SK-N-SH (cell line): ENCODE data around the gene TFDP2.

Experiments
- CTCF ChIP-seq: fragments of 200-600 bp; sonication (generic); IDR thresholded peaks from 2 replicates; pipeline ENCODE4 v1.6.1; 2017; ENCODE audit warnings: antibody characterized with exemption, mild to moderate bottlenecking, moderate library complexity
- GABPA ChIP-seq: IDR thresholded peaks from 2 replicates; pipeline ENCODE4 v1.4.0; 2012; ENCODE audit warnings: low read depth, mild to moderate bottlenecking
- POLR2AphosphoS5 ChIP-seq: IDR thresholded peaks from 2 replicates; pipeline ENCODE4 v1.6.1; 2012; ENCODE audit warnings: low read depth, low read length
- RCOR1 ChIP-seq: fragments of 150-350 bp; IDR thresholded peaks from 2 replicates; pipeline ENCODE4 v1.6.1; 2017; ENCODE audit warnings: antibody characterized with exemption, low read length
- REST ChIP-seq: IDR thresholded peaks from 2 replicates; pipeline ENCODE4 v1.6.1; 2012; ENCODE audit warnings: mild to moderate bottlenecking, low read depth, low read length, moderate library complexity
- SIN3A ChIP-seq: IDR thresholded peaks from 2 replicates; pipeline ENCODE4 v1.6.1; 2012; ENCODE audit warnings: low read depth, mild to moderate bottlenecking, low read length, moderate library complexity, borderline replicate concordance
- TAF1 ChIP-seq: IDR thresholded peaks from 2 replicates; pipeline ENCODE4 v1.6.1; 2012; ENCODE audit warnings: low read depth, mild to moderate bottlenecking, low read length, moderate library complexity, borderline replicate concordance
- YY1 ChIP-seq: IDR thresholded peaks from 2 replicates; pipeline ENCODE4 v1.4.0; 2012; ENCODE audit warnings: low read depth, mild to moderate bottlenecking

GRCh38 chr3:142003291-142003690 lies 146.1 kb downstream of the TFDP2 start:
- TF ChIP-seq CTCF (no peak), YY1 (no peak), RCOR1 (no peak), POLR2AphosphoS5 (no peak), REST (no peak), TAF1 (no peak), SIN3A (no peak), GABPA (no peak)
